MM.1S (cell line): ENCODE data around the gene HIBADH.

Source experiments
- DNase-seq: peaks from one replicate; pipeline ENCODE4 v3.0.0-alpha.2; 2015
- H2AFZ ChIP-seq: fragments of 300-600 bp; sonication (generic); 2 replicates; pipeline ENCODE4 v1.6.0; 2016; ENCODE audit warnings: antibody characterized with exemption, low read length
- H3F3A ChIP-seq: fragments of 300-600 bp; sonication (generic); 2 replicates; pipeline ENCODE4 v1.6.1; 2016; ENCODE audit warnings: mild to moderate bottlenecking, antibody characterized with exemption, low read length, moderate library complexity, mixed read lengths; ENCODE audit not compliant: insufficient read depth
- H3K27ac ChIP-seq: fragments of 300-600 bp; sonication (generic); 2 replicates; pipeline ENCODE4 v1.5.1; 2016; ENCODE audit warnings: mild to moderate bottlenecking, low read length
- H3K27me3 ChIP-seq: fragments of 300-600 bp; sonication (generic); replicated peaks from 2 replicates; pipeline ENCODE4 v1.6.0; 2016; ENCODE audit warnings: low read length; ENCODE audit not compliant: insufficient read depth
- H3K36me3 ChIP-seq: fragments of 300-600 bp; sonication (generic); replicated peaks from 2 replicates; pipeline ENCODE4 v1.6.1; 2016; ENCODE audit warnings: mild to moderate bottlenecking, low read length, mixed read lengths; ENCODE audit not compliant: insufficient read depth
- H3K4me1 ChIP-seq: fragments of 300-600 bp; sonication (generic); 2 replicates; pipeline ENCODE4 v1.6.1; 2016; ENCODE audit warnings: low read length, mixed read lengths
- H3K4me2 ChIP-seq: fragments of 300-600 bp; sonication (generic); 2 replicates; pipeline ENCODE4 v1.6.0; 2016; ENCODE audit warnings: low read depth, low read length
- H3K4me3 ChIP-seq: fragments of 300-600 bp; sonication (generic); 2 replicates; pipeline ENCODE4 v1.5.1; 2016; ENCODE audit warnings: low read length, mixed read lengths
- H3K79me2 ChIP-seq: fragments of 300-600 bp; sonication (generic); 2 replicates; pipeline ENCODE4 v1.6.1; 2016; ENCODE audit warnings: mixed run types, low read length, mixed read lengths
- H3K9ac ChIP-seq: fragments of 300-600 bp; sonication (generic); 2 replicates; pipeline ENCODE4 v1.6.1; 2016; ENCODE audit warnings: low read length, mixed read lengths
- H3K9me2 ChIP-seq: fragments of 300-600 bp; sonication (generic); replicated peaks from 2 replicates; pipeline ENCODE4 v1.6.1; 2016; ENCODE audit warnings: mild to moderate bottlenecking, low read length, mixed read lengths; ENCODE audit not compliant: insufficient read depth
- H3K9me3 ChIP-seq: fragments of 300-600 bp; sonication (generic); replicated peaks from 2 replicates; pipeline ENCODE4 v1.6.1; 2016; ENCODE audit warnings: mild to moderate bottlenecking, low read length, mixed read lengths; ENCODE audit not compliant: insufficient read depth
- H4K20me1 ChIP-seq: fragments of 300-600 bp; sonication (generic); 2 replicates; pipeline ENCODE4 v1.6.1; 2016; ENCODE audit warnings: mild to moderate bottlenecking, low read length, moderate library complexity, mixed read lengths; ENCODE audit not compliant: insufficient read depth
- CTCF ChIP-seq: fragments of 300-600 bp; sonication (generic); IDR thresholded peaks from 2 replicates; pipeline ENCODE4 v1.5.1; 2016; ENCODE audit warnings: antibody characterized with exemption, low read length, mixed read lengths
- EZH2 ChIP-seq: fragments of 300-600 bp; sonication (generic); optimal IDR thresholded peaks from 2 replicates; pipeline ENCODE3; 2017; ENCODE audit warnings: low read depth, mild to moderate bottlenecking, antibody characterized with exemption, low read length, mixed read lengths
- EZH2phosphoT487 ChIP-seq: fragments of 300-600 bp; sonication (generic); IDR thresholded peaks from 2 replicates; pipeline ENCODE4 v1.6.1; 2018; ENCODE audit warnings: antibody characterized with exemption, low read length

HIBADH gene

GRCh38 chr7:27549606-27550005 is 113.1 kb downstream of the HIBADH start:
- no peak overlapping the region for H3K27ac ChIP-seq
- no peak for DNase-seq
- H3K4me3 ChIP-seq: no peak overlapping the region
- TF ChIP-seq EZH2phosphoT487 (no peak), EZH2 (no peak), CTCF (no peak)
- H3K27me3 ChIP-seq: no peaks in the 10 kb centered on the region
- no peak overlapping the region for H2AFZ ChIP-seq
- no peaks in the 10 kb centered on the region for H3F3A ChIP-seq
- H3K4me2 ChIP-seq: no peak overlapping the region
- H3K9me3 ChIP-seq: no peaks in the 10 kb centered on the region
- no peaks in the 10 kb centered on the region for H4K20me1 ChIP-seq
- no peaks in the 10 kb centered on the region for H3K9me2 ChIP-seq
- no peaks in the 10 kb centered on the region for H3K79me2 ChIP-seq
- H3K4me1 ChIP-seq: no peaks in the 10 kb centered on the region
- no peaks in the 10 kb centered on the region for H3K36me3 ChIP-seq
- H3K9ac ChIP-seq: no peak overlapping the region

- no peaks in the 10 kb centered on the region for H4K20me1 ChIP-seq
- no peaks in the 10 kb centered on the region for H3K9me3 ChIP-seq
- no peak overlapping the region for H2AFZ ChIP-seq
- TF ChIP-seq EZH2phosphoT487: no peak
- TF ChIP-seq CTCF: no peak
- no peak for TF ChIP-seq EZH2
- H3K79me2 ChIP-seq: no peaks in the 10 kb centered on the region
- H3K27ac ChIP-seq: no peak overlapping the region
- no peaks in the 10 kb centered on the region for H3K9me2 ChIP-seq
- no peak for DNase-seq
- H3K4me1 ChIP-seq: no peaks in the 10 kb centered on the region
- H3K36me3 ChIP-seq: no peaks in the 10 kb centered on the region
- no peaks in the 10 kb centered on the region for H3F3A ChIP-seq
- H3K27me3 ChIP-seq: no peaks in the 10 kb centered on the region
- H3K9ac ChIP-seq: no peak overlapping the region
- H3K4me3 ChIP-seq: no peak overlapping the region
- H3K4me2 ChIP-seq: no peak overlapping the region
Observed at GRCh38 chr7:27548304-27548703, 114.4 kb downstream of the HIBADH start.

- no peaks in the 10 kb centered on the region for H3K36me3 ChIP-seq
- H3K79me2 ChIP-seq: no peaks in the 10 kb centered on the region
- no peaks in the 10 kb centered on the region for H3K4me1 ChIP-seq
- H3K9me2 ChIP-seq: no peaks in the 10 kb centered on the region
- no peaks in the 10 kb centered on the region for H3K27me3 ChIP-seq
- H2AFZ ChIP-seq: no peak overlapping the region
- H3K4me3 ChIP-seq: no peak overlapping the region
- no peak overlapping the region for H3K9ac ChIP-seq
- H3K4me2 ChIP-seq: no peak overlapping the region
- H3K9me3 ChIP-seq: no peaks in the 10 kb centered on the region
- no peak for DNase-seq
- H3F3A ChIP-seq: no peaks in the 10 kb centered on the region
- no peak for TF ChIP-seq EZH2phosphoT487
- no peak for TF ChIP-seq EZH2
- no peak for TF ChIP-seq CTCF
- H4K20me1 ChIP-seq: no peaks in the 10 kb centered on the region
- H3K27ac ChIP-seq: no peak overlapping the region
Observed at GRCh38 chr7:27547401-27547800, 115.3 kb downstream of the HIBADH start.
